Motor neuron (in vitro differentiated cells): ENCODE measurements around the gene AFAP1. TPM values are rescaled to one million over a fixed set of nuclear protein-coding genes. Genes with fewer than 3 reads are reported as not detected.

Experiments
- ATAC-seq, 8 experiments: fragments of 200-7000 bp; cut with Tn5 transposase; replicated peaks in 6 of 8; 2 replicates each; pipeline ENCODE4 v1.8.0; 2021; ENCODE audit warnings: mild to moderate bottlenecking in 8 of 8, moderate library complexity in 8 of 8
- H3K27ac ChIP-seq, 2 donors: fragments of 250-450 bp; sonication (Bioruptor Pico); 2 replicates each; pipeline ENCODE4 v1.9.0; 2021; ENCODE audit warnings: antibody characterized with exemption in 2 of 2, mild to moderate bottlenecking in 2 of 2, moderate library complexity in 1 of 2
- H3K4me1 ChIP-seq, 2 donors: fragments of 250-450 bp; sonication (Bioruptor Pico); replicated peaks in 1 of 2; 2 replicates each; pipeline ENCODE4 v1.6.1; 2021; ENCODE audit warnings: antibody characterized with exemption in 2 of 2, mild to moderate bottlenecking in 2 of 2, moderate library complexity in 1 of 2
- H3K4me3 ChIP-seq, 5 donors: fragments of 250-450 bp; sonication (Bioruptor Pico); 2 replicates each; pipeline ENCODE4 v1.9.0; 2021; ENCODE audit warnings: antibody characterized with exemption in 5 of 5, mild to moderate bottlenecking in 5 of 5, moderate library complexity in 4 of 5
- WGBS, 10 experiments: fragments of 450-650 bp; shearing (Covaris generic); methylation state at CpG; one replicate each; pipeline ENCODE4 v1.0.0; 2022; 5-methylcytosine and 5-hydroxymethylcytosine counted together
- in situ Hi-C, 9 experiments: fragments of 400-800 bp; cut with MboI; loops; one replicate each; pipeline ENCODE4 v1.15.0; 2021; ENCODE audit warnings: low sequenced_read_pairs in 9 of 9, low pct_unique_long_range_greater_than_20kb in 2 of 9; ENCODE audit not compliant: unreplicated experiment in 9 of 9
- total RNA-seq, 8 experiments: library from RNA; unstranded; fragments of 300-600 nt; gene quantifications; 2 replicates each; pipeline versions ENCODE4 v1.2.3 to v1.2.4, GENCODE V29; 2022

AFAP1 gene
- total RNA-seq, 8 experiments from 2014 or later = 25.1 to 209 (median 41.4) TPM

DNA sequence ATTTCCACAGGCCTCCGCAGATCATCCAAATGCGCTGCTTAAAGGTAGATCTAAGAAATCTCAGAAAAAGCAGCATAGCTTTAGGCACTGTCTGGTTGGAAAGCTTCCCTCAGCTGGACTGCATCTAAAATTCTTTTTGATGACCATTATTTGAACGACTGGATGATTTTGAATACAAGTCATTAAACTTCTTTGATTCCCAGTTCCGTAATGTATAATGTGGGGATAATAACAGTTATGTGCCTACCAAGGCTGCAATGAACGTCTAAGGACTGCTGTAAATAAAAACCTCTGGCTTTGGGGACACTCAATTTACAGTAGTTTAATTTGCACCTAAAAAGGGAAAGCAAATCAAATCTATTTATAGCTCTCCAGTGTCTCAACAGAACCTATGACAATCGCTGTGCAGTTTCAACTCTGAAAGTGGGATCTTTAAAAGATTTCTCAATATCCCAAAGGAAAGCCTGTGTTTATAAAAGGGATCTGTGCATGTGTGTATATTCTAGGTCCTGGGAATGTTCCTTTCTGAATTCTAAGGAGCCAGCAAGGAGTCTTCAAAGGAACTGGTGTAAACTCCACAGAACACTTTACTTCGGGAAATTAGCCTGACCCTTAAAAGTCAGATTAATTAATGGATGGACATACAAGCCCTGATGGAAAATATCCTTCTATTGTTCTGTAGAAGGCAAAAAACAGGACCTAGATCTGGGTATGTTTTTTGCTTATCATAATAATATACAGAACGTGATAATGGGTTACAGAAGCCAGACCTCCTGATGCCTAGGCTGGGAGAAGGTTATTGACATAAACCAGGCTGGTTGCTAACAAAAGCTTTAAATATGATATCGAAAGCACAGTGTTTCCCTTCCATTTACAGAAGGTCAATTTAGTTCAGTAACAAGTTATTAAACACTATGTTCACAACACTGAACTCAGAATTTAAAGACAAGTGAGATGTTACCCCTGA is 53.4 kb downstream of the AFAP1 start:
- Histone ChIP-seq H3K4me1 (peaks cover 7 to 29% of the 10 kb centered on the region in 2 donors), H3K27ac (no peak overlapping the region), H3K4me3 (no peak overlapping the region)
- ATAC-seq = no peak
- in situ Hi-C loops = no loop called here
- 31 to 77% (median 73%) methylated on average over 3 to 9 of the region's 9 CpGs for WGBS, 10 experiments

- no peak for ATAC-seq
- 63 to 97% (median 81%) methylated on average over 2 to 14 of the region's 16 CpGs for WGBS, 10 experiments
These were observed 54.2 kb downstream of the AFAP1 start for GRCh38 chr4:7885216-7886006.

GRCh38 chr4:7880683-7881082 is 59.0 kb downstream of the AFAP1 start:
- in situ Hi-C loops = no loop called here
- Histone ChIP-seq H3K27ac (no peak overlapping the region), H3K4me3 (no peak overlapping the region), H3K4me1 (peaks cover 8 to 25% of the 10 kb centered on the region in 2 donors)
- 44 to 100% (median 60%) methylated on average over 1 to 4 of the region's 7 CpGs; no CpG with 5 or more reads in 3 of the 10 experiments for WGBS, 10 experiments
- ATAC-seq = peak in 4 of 8 experiments; percentile 16 to 50 (median 26)

More at GRCh38 chr4:7885216-7886006, 54.2 kb downstream of the AFAP1 start:
- Histone ChIP-seq H3K27ac (no peak overlapping the region), H3K4me1 (peaks cover 7 to 26% of the 10 kb centered on the region in 2 donors), H3K4me3 (no peak overlapping the region)
- in situ Hi-C loops = no loop called here

- Histone ChIP-seq H3K4me3 (no peak overlapping the region), H3K27ac (no peak overlapping the region), H3K4me1 (peaks cover 8 to 25% of the 10 kb centered on the region in 2 donors)
- ATAC-seq = no peak
- in situ Hi-C loops = no loop called here
- WGBS, 10 experiments = 56 to 100% (median 91%) methylated on average over 1 to 4 of the region's 6 CpGs; no CpG with 5 or more reads in 2 of the 10 experiments
These were observed 60.5 kb downstream of the AFAP1 start for GRCh38 chr4:7879127-7879526.

DNA sequence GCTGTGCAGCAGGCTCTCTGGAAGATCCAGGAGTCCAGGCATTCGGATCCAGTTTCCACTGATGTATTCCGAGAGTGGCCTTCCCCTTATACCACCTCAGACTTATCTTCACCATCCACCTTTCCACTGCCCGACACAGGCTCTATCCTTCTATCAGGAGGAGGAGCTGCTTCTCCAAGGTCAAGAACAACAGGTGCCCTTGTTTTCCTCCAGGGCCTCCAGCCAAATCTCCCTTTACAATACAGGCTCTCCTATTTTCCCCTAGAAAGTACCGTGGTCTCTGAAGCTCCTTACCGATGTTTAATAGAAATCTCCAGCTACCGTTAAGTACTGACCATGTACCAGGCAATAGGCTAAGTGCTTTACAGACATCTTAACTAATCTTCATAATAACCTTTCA is 61.3 kb downstream of the AFAP1 start:
- ATAC-seq = no peak
- Histone ChIP-seq H3K4me1 (peaks cover 8 to 25% of the 10 kb centered on the region in 2 donors), H3K4me3 (no peak overlapping the region), H3K27ac (no peak overlapping the region)
- in situ Hi-C loops = no loop called here
- 67 to 100% (median 86%) methylated on average over 1 to 6 of the region's 6 CpGs; no CpG with 5 or more reads in 1 of the 10 experiments for WGBS, 10 experiments

DNA sequence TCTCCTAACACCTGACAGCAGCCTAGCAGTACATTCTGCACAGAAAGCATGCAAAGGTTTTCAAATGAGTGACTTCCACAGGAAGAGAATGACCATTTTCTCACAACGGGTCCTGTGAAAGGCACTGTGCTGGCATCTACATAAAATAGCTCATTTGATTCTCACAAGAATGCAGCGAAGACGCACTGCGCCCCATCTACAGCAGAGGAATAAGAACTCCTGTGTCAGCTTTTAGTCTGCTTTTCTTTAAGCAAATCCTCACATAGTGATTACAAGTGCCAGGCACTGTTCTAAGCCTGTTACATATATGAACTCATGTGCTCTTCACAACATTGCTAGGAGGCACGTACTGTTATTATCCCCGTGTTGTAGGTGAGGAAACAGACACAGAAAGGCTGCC is 62.5 kb downstream of the AFAP1 start:
- Histone ChIP-seq H3K4me1 (peaks cover 8 to 25% of the 10 kb centered on the region in 2 donors), H3K4me3 (no peak overlapping the region), H3K27ac (no peak overlapping the region)
- peak in 1 of 8 experiments; percentile 13 for ATAC-seq
- in situ Hi-C loops = no loop called here
- 40 to 92% (median 84%) methylated on average over 1 to 6 of the region's 6 CpGs; no CpG with 5 or more reads in 2 of the 10 experiments for WGBS, 10 experiments

- in situ Hi-C loops = no loop called here
- peak; percentile 30 to 71 (median 47) for ATAC-seq
- H3K4me3 ChIP-seq = no peak overlapping the region
- no peak overlapping the region for H3K27ac ChIP-seq
- peaks cover 11 to 25% of the 10 kb centered on the region in 2 donors for H3K4me1 ChIP-seq
- WGBS, 10 experiments = 7 to 100% (median 72%) methylated on average over 1 to 11 of the region's 15 CpGs
These were observed 63.3 kb downstream of the AFAP1 start for GRCh38 chr4:7876201-7876875.

DNA sequence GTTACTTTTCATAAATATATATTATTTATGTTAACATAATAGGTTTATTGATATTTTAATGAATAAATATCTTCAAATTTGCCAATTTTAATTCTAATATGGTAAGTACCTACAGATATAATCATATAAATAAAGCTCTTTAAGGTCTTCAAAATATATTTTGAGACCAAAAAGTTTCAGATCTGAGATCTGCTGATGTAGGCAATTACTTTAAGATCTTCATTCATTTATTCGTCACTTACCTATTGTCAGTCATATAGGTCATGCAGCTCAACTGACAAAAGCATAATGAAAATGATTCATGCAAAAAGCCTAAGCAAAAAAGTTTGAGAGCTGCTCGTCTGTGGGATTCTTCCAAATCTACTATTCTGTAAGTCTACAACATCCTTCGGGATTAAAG is 64.8 kb downstream of the AFAP1 start:
- Histone ChIP-seq H3K4me1 (peaks cover 5 to 13% of the 10 kb centered on the region in 2 donors), H3K27ac (no peak overlapping the region), H3K4me3 (no peak overlapping the region)
- no peak for ATAC-seq
- in situ Hi-C loops = no loop called here
- 90 to 100% (median 100%) methylated on average over 1 to 3 of the region's 3 CpGs for WGBS, 10 experiments

DNA sequence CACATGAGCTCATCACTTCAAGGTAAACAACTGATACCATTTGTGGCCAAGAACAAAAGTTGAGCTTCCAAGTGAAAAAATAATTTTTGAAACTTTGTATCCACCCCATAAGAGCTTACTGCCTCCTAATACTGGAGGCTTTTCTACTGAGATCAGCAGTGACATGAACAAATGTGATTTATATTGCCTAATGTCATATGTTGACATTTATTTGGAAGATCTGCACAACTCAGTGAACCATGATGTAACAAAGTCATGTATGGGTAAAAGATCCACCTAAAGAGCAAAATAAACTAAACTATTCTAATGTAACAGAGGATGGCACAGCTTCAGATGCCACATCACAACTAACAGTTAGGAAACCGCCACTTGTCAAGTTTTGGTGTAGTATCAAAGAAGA is 65.8 kb downstream of the AFAP1 start:
- 86 to 100% (median 95%) methylated on average over 1 of the region's 1 CpG; no CpG with 5 or more reads in 6 of the 10 experiments for WGBS, 10 experiments
- Histone ChIP-seq H3K4me3 (no peak overlapping the region), H3K4me1 (peaks cover 3 to 11% of the 10 kb centered on the region in 2 donors), H3K27ac (no peak overlapping the region)
- ATAC-seq = no peak
- in situ Hi-C loops = no loop called here

DNA sequence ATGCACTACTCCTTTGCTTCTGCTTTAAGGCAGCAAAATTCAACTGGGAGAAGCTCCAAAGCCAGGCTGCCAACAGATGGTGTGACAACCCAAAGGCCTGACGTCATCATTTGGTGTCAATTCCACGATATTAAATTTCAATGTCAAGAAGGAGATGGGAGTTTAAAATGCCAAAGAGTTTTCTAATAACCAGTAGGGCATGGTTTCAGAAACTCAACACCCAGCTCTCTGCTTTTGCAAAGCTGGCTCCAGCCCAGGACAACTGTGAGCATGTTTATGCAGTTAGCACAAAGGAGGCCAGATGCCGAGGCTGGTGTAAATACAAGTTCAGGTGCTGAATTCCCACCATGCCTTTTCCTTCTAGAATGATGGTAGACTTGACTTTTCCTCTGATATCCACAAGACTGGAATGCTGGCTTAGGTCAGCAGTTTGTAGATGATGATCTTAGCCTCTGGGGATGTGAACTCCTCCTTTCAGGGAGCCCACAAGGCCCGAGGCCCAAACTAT is 67.3 kb downstream of the AFAP1 start:
- H3K4me1 ChIP-seq = peaks cover 3 to 5% of the 10 kb centered on the region in 2 donors
- WGBS, 10 experiments = 0 to 84% (median 41%) methylated on average over 1 to 4 of the region's 4 CpGs; no CpG with 5 or more reads in 4 of the 10 experiments
- peak in 4 of 8 experiments; percentile 36 to 74 (median 59) for ATAC-seq

DNA sequence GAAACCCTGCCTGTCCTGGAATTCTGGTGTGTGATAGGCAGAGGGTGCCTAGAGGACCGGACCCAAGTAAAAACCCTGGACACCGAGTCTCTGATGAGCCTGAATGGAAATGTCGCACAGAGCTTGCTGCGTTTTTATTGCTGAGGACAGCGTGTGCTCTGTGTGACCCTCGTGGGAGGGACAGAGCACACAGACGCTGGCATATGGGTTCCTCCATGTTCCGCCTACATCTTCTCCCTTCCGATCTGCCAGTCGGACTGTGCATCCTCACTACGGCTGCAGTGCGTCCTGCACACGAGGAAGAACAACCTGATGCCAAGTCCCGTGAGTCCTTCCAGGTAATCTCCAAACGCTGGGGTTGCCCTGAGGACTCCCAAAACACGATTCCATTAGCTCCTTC is 68.3 kb downstream of the AFAP1 start:
- WGBS, 10 experiments = 28 to 100% (median 93%) methylated on average over 1 to 13 of the region's 16 CpGs; no CpG with 5 or more reads in 4 of the 10 experiments
- no peak for ATAC-seq
- Histone ChIP-seq H3K4me3 (no peak overlapping the region), H3K4me1 (peaks cover 0 to 3% of the 10 kb centered on the region in 2 donors), H3K27ac (no peak overlapping the region)
- in situ Hi-C loops = no loop called here

More for the DNA sequence above, 67.3 kb downstream of the AFAP1 start:
- Histone ChIP-seq H3K4me3 (no peak overlapping the region), H3K27ac (no peak overlapping the region)
- in situ Hi-C loops = no loop called here

DNA sequence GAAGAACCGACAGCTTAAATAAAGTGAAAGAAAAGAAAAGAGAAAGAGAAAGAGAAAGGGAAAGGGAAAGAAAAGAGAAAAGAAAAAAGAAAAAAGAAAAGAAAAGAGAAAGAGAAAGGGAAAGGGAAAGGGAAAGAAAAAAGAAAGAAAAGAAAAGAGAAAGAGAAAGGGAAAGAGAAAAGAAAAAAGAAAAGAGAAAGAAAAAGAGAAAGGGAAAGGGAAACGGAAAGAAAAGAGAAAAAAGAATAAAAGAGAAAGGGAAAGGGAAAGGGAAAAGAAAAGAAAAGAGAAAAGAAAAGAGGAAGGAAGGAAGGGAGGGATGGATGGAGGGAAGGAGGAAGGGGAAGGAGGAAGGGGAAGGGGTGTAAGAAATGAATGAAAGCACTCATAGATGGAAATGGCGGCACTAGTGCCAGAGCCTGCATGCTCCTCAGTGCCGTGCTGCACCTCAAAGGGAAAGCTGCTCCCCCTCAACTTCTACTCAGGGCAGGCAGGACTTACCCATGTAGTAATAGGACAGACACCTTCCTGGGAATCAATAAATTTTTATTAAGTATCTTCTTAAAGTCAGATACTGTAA is 70.7 kb downstream of the AFAP1 start:
- in situ Hi-C loops = no loop called here
- H3K27ac ChIP-seq = no peak overlapping the region
- no peak overlapping the region for H3K4me3 ChIP-seq
- 76 to 100% (median 94%) methylated on average over 1 to 4 of the region's 4 CpGs; no CpG with 5 or more reads in 1 of the 10 experiments for WGBS, 10 experiments
- ATAC-seq = no peak
- peaks cover 0 to 3% of the 10 kb centered on the region in 2 donors for H3K4me1 ChIP-seq
